Smooth muscle cell (in vitro differentiated cells): ENCODE results near the gene AHRR. TPM values are rescaled to one million over a fixed set of nuclear protein-coding genes. Genes with fewer than 3 reads are reported as not detected.
"Not testable (repeated sequence)": the region's sequence is repeated elsewhere in the genome, so short reads cannot be mapped to it uniquely, and the experiment has no call there.

Experiments used
- DNase-seq: peaks from one replicate; lab custom pipeline; 2025; ENCODE audit not compliant: unreplicated experiment; lab: John Stamatoyannopoulos, UW
- H2AFZ ChIP-seq: fragments of 200-600 bp; sonication (generic); 2 replicates; pipeline ENCODE4 v1.6.0; 2016; ENCODE audit warnings: antibody characterized with exemption, low read depth, mild to moderate bottlenecking
- H3F3A ChIP-seq: fragments of 200-600 bp; sonication (generic); 2 replicates; pipeline ENCODE4 v1.6.0; 2017; ENCODE audit warnings: antibody characterized with exemption, low read depth
- H3K27ac ChIP-seq: fragments of 200-600 bp; sonication (generic); 2 replicates; pipeline ENCODE4 v1.5.1; 2016; ENCODE audit warnings: low read depth, mild to moderate bottlenecking
- H3K27me3 ChIP-seq: fragments of 200-600 bp; sonication (generic); 2 replicates; pipeline ENCODE4 v1.6.1; 2016; ENCODE audit warnings: low read depth, mild to moderate bottlenecking
- H3K36me3 ChIP-seq: fragments of 200-600 bp; sonication (generic); 2 replicates; pipeline ENCODE4 v1.5.1; 2016; ENCODE audit warnings: low read depth
- H3K4me1 ChIP-seq: fragments of 200-600 bp; sonication (generic); 2 replicates; pipeline ENCODE4 v1.5.1; 2016; ENCODE audit warnings: low read depth
- H3K4me2 ChIP-seq: fragments of 200-600 bp; sonication (generic); 2 replicates; pipeline ENCODE4 v1.6.0; 2016; ENCODE audit warnings: mild to moderate bottlenecking
- H3K4me3 ChIP-seq: fragments of 200-600 bp; sonication (generic); 2 replicates; pipeline ENCODE4 v1.5.1; 2016; ENCODE audit warnings: mild to moderate bottlenecking
- H3K79me2 ChIP-seq: fragments of 200-600 bp; sonication (generic); 2 replicates; pipeline ENCODE4 v1.6.0; 2016; ENCODE audit warnings: low read depth, mild to moderate bottlenecking
- H3K9ac ChIP-seq: fragments of 200-600 bp; sonication (generic); 2 replicates; pipeline ENCODE4 v1.6.0; 2016; ENCODE audit warnings: low read depth
- H3K9me3 ChIP-seq: fragments of 200-600 bp; sonication (generic); replicated peaks from 2 replicates; pipeline ENCODE4 v1.5.1; 2016; ENCODE audit warnings: low read depth
- H4K20me1 ChIP-seq: fragments of 200-600 bp; sonication (generic); 2 replicates; pipeline ENCODE4 v1.6.0; 2016; ENCODE audit warnings: low read depth
- WGBS: methylation state at CpG from one replicate; pipeline ENCODE4 v1.1.7; 2016; ENCODE audit warnings: low lambda C conversion rate; 5-methylcytosine and 5-hydroxymethylcytosine counted together
- polyA plus RNA-seq: library from polyadenylated mRNA; unstranded; fragments of >200 nt; fragmentation: Nextera tagmentation; extraction: Ambion mirVana; gene quantifications from 2 replicates; pipeline ENCODE4 v1.2.1, GENCODE V29; 2016
- total RNA-seq: library from RNA; depleted of rRNA; stranded (reverse); fragments of >200 nt; gene quantifications from 2 replicates; pipeline ENCODE4 v1.2.3, GENCODE V29; 2014
- TF ChIP-seq, protein P1 (sequence below): fragments of 200-600 bp; sonication (generic); IDR thresholded peaks from 2 replicates; pipeline ENCODE4 v1.5.1; 2017; ENCODE audit warnings: borderline replicate concordance, mild to moderate bottlenecking, antibody characterized with exemption; ENCODE audit not compliant: insufficient read depth, poor library complexity, severe bottlenecking

The AHRR gene
- total and polyA plus RNA-seq, 2 experiments from 2014 or later: 14.4 to 18.2 TPM

DNA sequence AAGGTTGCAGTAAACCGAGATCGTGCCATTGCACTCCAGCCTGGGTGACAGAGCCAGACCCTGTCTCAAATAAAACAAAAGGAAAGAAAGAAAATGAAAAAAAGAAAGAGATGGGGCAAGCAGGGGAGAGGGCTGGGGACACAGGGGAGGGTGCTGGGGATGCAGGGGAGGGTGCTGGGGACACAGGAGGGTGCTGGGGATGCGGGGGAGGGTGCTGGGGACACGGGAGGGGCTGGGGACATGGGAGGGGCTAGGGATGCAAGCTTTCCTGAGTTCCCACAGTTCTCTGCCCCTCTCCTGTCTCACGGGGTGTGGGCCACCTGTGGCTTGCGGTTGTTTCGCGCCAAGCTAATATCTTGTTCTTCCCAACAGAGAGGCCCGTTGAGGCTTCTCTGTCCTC, 42.9 kb upstream of the AHRR start:
- over 99% methylated on average over 7 of the region's 9 CpGs for WGBS
- Histone ChIP-seq H3K4me3 (no peak overlapping the region), H2AFZ (no peak overlapping the region), H3K4me2 (no peak overlapping the region), H3K27ac (no peak overlapping the region), H3K79me2 (peaks cover 87% of the 10 kb centered on the region), H4K20me1 (peaks cover 94% of the 10 kb centered on the region), H3K9me3 (no peaks in the 10 kb centered on the region), H3K9ac (no peak overlapping the region), H3K4me1 (no peaks in the 10 kb centered on the region), H3K27me3 (no peaks in the 10 kb centered on the region), H3F3A (no peaks in the 10 kb centered on the region), H3K36me3 (no peaks in the 10 kb centered on the region)
- DNase-seq: no peak
- TF ChIP-seq, protein P1, sequence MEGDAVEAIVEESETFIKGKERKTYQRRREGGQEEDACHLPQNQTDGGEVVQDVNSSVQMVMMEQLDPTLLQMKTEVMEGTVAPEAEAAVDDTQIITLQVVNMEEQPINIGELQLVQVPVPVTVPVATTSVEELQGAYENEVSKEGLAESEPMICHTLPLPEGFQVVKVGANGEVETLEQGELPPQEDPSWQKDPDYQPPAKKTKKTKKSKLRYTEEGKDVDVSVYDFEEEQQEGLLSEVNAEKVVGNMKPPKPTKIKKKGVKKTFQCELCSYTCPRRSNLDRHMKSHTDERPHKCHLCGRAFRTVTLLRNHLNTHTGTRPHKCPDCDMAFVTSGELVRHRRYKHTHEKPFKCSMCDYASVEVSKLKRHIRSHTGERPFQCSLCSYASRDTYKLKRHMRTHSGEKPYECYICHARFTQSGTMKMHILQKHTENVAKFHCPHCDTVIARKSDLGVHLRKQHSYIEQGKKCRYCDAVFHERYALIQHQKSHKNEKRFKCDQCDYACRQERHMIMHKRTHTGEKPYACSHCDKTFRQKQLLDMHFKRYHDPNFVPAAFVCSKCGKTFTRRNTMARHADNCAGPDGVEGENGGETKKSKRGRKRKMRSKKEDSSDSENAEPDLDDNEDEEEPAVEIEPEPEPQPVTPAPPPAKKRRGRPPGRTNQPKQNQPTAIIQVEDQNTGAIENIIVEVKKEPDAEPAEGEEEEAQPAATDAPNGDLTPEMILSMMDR: no peak

DNA sequence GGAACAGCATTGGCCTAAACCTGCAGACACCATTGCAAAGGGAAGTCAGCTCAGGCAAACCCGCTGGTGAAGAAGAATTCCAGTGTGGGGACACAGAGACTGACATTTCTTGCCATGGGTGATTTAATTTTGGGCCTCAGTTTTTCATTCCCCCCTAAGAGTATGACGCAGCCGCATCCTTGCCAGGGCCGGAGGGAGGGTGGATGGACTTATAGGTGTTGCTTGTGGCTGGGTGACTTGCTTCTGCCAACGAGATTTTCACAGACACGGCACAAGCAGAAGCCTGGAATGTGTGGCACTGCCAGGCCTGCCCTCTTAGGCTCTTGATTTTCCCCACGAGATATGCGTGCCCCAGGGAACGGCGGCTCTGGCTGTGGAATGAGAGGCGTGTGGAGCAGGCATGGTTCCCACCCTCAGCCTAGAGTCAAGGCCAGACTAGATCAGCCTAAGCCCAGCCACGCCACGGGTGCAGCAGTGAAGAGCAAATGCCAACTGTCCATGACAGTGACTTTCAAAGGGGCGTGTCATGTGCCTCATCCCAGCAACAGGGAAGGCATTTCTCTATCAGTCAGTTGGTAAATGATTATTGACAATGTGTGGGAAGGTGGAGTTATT, 42.4 kb upstream of the AHRR start:
- H3K27ac ChIP-seq, DNase-seq, H2AFZ ChIP-seq, H3K4me2 ChIP-seq, H3K36me3 ChIP-seq, H3K9ac ChIP-seq, H3F3A ChIP-seq, H3K4me3 ChIP-seq, H3K27me3 ChIP-seq, H3K9me3 ChIP-seq, H3K4me1 ChIP-seq: not testable (repeated sequence)
- Histone ChIP-seq H4K20me1 (peaks cover 94% of the 10 kb centered on the region), H3K79me2 (peaks cover 87% of the 10 kb centered on the region)
- 85% methylated on average over 14 of the region's 14 CpGs for WGBS

DNA sequence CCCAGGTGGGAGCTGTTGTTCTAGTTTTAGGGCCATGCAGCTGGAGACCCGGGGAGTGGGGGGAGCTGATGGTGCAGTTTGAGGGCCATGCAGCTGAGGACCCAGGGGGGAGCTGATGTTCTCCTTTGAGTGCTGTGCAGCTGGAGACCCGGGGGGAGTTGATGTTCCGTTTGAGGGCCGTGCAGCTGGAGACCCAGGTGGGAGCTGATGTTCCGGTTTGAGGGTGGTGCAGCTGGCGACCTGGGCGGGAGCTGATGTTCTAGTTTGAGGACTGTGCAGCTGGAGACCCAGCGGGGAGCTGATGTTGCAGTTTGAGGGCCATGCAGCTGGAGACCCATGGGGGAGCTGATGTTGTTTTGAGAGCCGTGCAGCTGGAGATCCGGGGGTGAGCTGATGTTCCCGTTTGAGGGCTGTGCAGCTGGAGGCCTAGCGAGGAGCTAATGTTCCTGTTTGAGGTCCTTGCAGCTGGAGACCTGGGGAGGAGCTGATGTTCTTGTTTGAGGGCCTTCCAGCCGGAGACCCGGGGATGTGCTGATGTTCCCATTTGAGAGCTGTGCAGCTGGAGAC, 35.4 kb upstream of the AHRR start:
- Histone ChIP-seq H3K9me3 (no peaks in the 10 kb centered on the region), H3K4me2 (no peak overlapping the region), H3K27me3 (no peaks in the 10 kb centered on the region), H3K4me1 (no peaks in the 10 kb centered on the region), H3K27ac (no peak overlapping the region), H3F3A (no peaks in the 10 kb centered on the region), H3K36me3 (no peaks in the 10 kb centered on the region), H4K20me1 (peaks cover 98% of the 10 kb centered on the region), H3K9ac (no peak overlapping the region), H3K4me3 (no peak overlapping the region), H2AFZ (no peak overlapping the region), H3K79me2 (peaks cover 62% of the 10 kb centered on the region)
- TF ChIP-seq, protein P1: no peak
- WGBS: 93% methylated on average over 14 of the region's 14 CpGs
- DNase-seq: no peak

DNA sequence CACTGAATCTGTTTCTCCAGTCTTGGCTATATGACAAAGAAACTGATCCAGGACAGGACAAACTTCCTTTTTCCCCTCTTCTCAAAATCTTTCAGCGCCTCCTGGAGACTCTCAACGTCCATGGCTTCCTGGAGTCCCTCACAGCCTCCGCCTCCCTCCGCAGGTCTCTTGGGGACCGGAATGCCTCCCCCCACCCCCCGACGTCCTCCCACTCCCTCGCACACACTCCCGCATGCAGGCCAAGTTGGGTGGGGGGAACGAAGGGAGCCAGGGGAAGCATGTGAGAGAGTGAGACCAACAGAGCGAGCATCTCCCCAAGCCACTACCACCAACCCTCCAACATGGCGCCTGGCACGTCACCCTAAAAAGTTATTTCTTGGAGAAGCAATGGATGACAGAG, 31.3 kb upstream of the AHRR start:
- not testable (repeated sequence) for H3K27me3 ChIP-seq, DNase-seq, H3K36me3 ChIP-seq, H2AFZ ChIP-seq, H3K4me3 ChIP-seq, H3K9me3 ChIP-seq, H3K4me1 ChIP-seq, H3K27ac ChIP-seq, H3F3A ChIP-seq, H3K4me2 ChIP-seq, H3K9ac ChIP-seq
- H3K79me2 ChIP-seq: peaks cover 41% of the 10 kb centered on the region
- H4K20me1 ChIP-seq: peaks cover 92% of the 10 kb centered on the region
- WGBS: 97% methylated on average over 13 of the region's 13 CpGs

DNA sequence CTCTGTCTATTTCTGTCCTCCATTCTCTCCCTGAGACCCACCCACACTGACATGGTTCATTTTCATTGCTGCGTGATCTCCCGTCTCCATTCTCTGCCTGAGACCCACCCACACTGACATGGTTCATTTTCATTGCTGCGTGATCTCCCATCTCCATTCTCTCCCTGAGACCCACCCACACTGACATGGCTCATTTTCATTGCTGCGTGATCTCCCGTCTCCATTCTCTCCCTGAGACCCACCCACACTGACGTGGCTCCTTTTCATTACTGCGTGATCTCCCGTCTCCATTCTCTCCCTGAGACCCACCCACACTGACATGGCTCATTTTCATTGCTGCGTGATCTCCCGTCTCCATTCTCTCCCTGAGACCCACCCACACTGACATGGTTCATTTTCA, 30.2 kb upstream of the AHRR start:
- not testable (repeated sequence) for H2AFZ ChIP-seq, H3K4me3 ChIP-seq, H3K27ac ChIP-seq, H3K27me3 ChIP-seq, H3F3A ChIP-seq, H3K4me1 ChIP-seq, H3K9ac ChIP-seq, H3K36me3 ChIP-seq, H3K4me2 ChIP-seq, H3K9me3 ChIP-seq, DNase-seq
- peaks cover 36% of the 10 kb centered on the region for H3K79me2 ChIP-seq
- 97% methylated on average over 10 of the region's 10 CpGs for WGBS
- H4K20me1 ChIP-seq: peaks cover 92% of the 10 kb centered on the region

DNA sequence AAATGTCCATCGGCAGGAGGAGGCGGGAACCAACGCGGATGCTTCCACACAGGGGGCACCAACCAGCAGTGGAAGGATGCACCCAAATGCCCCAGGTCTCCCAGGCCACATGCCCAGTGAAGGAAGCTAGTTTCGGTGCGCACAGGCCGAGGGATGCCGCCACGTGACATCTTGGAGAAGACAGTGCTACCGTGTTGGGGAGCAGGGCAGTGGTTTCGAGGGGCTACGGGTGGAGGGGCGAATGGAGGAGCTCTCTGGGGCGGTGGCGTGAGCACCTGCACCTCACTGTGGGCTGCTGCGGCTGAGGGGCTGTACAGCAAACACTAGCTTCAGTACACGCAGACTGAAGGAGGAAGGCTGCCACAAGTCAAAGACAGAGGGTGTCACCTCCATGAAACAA, 26.7 kb upstream of the AHRR start:
- H3F3A ChIP-seq, H3K36me3 ChIP-seq, H3K4me2 ChIP-seq, H3K9ac ChIP-seq, H3K4me3 ChIP-seq, H3K27me3 ChIP-seq, H3K4me1 ChIP-seq, H3K9me3 ChIP-seq, H2AFZ ChIP-seq, DNase-seq, H3K27ac ChIP-seq: not testable (repeated sequence)
- WGBS: 98% methylated on average over 17 of the region's 17 CpGs
- Histone ChIP-seq H3K79me2 (peaks cover 20% of the 10 kb centered on the region), H4K20me1 (peaks cover 86% of the 10 kb centered on the region)

DNA sequence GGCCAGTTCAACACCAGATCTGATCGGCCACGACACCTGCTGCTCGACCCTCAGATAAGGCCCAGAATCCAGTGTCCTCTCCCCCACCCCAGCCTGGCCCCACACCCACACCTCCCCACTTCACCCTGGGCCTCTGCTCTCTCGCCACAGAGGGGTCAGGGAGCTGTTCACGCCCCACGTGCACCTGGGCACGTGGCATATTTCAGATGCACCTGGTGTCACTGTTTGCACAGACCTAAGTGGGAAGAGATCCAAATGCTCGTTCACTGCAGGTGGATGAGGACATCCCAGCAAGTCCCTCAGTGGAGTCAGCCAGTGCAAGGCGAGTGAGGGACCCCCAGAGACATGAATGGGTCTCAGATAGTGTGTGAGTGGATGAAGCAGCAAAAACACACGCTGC, 25.3 kb upstream of the AHRR start:
- not testable (repeated sequence) for H3K4me1 ChIP-seq

More for the DNA sequence above, 25.3 kb upstream of the AHRR start:
- not testable (repeated sequence) for H3K9ac ChIP-seq, H3K9me3 ChIP-seq, H3F3A ChIP-seq, H2AFZ ChIP-seq, DNase-seq, H3K4me2 ChIP-seq, H3K36me3 ChIP-seq, H3K4me3 ChIP-seq, H3K27me3 ChIP-seq, H3K27ac ChIP-seq
- peaks cover 18% of the 10 kb centered on the region for H3K79me2 ChIP-seq
- WGBS: 94% methylated on average over 10 of the region's 10 CpGs
- H4K20me1 ChIP-seq: peaks cover 88% of the 10 kb centered on the region
